AG20443 (cell line): Measurements from ENCODE around the gene NLRC3.
"Not testable (repeated sequence)": the region's sequence is repeated elsewhere in the genome, so short reads cannot be mapped to it uniquely, and the experiment has no call there.

Source experiments
- DNase-seq: peaks from one replicate; pipeline ENCODE4 v3.0.0; 2012; ENCODE audit warnings: low spot score, mixed read lengths

The NLRC3 gene

GRCh38 chr16:3546986-3547682 lies 30.1 kb downstream of the NLRC3 start:
- no peak for DNase-seq

DNA sequence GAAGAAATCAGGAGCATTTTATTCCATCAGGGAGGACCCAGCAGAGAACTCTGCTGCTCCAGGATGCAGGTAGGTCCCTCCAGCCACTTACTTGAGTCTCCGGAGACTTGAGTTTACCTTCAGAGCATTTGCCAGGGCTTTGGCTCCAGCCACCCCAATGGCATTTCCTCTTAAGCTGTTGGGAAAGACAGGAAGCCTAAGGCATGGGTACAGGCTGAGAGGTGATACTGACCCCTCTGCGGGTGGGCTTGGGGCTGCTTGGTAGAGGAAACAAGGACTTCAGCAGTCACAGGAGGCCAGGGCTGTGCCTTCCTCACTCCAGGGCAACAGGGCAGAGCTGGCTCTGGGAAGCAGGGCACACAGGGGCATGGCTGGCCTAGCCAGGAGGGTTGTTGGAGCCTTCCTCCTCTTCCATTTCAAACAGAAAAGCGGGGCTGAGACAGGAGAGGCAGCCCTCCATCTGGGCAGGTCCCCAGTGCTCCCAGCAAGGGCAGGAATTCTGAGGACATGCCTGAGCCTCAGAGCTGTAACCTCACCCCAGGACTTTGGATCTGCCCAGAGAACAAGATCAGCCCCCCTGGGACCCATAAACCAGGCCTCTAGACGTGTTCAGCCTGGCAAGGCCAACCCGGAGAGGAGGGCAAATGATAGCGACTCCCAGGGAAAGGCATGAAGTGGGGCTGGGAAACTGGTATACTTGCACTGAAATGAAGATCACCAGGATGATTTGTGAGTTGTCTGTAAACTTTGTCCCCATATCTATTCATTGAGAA lies 34.4 kb downstream of the NLRC3 start:
- no peak for DNase-seq

- no peak for DNase-seq
Observed at GRCh38 chr16:3541527-3542155, 35.6 kb downstream of the NLRC3 start.

- no peak for DNase-seq
Observed at GRCh38 chr16:3538222-3538621, 39.0 kb downstream of the NLRC3 start.

DNA sequence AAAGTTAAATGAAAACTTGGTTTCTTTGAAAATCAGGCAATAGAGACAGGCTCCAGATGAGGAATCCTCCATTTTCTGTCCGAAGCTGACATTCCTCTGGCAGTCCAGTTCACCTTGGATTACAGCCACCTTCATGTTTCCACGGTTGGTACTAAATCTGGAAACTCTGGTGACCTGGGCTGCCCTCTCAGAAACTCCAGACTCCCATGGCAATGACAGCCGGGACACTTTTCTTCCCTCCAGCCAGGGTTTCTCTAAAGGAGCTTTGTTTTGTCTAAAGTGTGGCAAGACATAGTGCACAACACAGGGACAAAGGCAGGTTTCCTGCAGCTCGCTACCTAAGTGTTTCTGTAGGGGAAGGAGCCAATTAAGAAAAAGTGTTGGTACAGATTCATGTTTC lies 40.4 kb downstream of the NLRC3 start:
- DNase-seq: peak; percentile 53

DNA sequence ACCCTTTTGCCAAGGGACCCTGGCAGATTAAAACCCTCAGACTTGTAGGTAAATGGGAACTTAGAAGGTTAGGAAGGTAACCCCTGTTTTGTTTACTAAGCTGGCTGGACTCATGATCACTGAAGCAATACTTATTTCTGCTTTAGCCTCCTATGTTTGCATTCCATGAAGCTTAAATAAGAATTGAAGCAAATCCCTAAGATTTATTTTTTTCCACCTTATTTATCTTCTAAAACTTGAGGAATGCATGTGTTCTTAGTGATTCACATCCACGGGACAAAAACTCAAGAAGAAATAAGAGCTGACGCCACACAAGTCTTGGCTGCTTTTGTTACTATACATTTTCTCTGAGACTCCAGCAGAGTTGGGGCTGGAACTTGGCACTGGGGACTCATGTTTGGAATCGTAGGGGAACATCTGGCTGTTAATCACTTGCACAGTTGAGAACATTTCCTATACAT lies 40.9 kb downstream of the NLRC3 start:
- peak; percentile 37 for DNase-seq

GRCh38 chr16:3534126-3534525 lies 43.1 kb downstream of the NLRC3 start:
- DNase-seq: no peak

- DNase-seq: no peak
Observed at GRCh38 chr16:3532741-3533140, 44.5 kb downstream of the NLRC3 start.

DNA sequence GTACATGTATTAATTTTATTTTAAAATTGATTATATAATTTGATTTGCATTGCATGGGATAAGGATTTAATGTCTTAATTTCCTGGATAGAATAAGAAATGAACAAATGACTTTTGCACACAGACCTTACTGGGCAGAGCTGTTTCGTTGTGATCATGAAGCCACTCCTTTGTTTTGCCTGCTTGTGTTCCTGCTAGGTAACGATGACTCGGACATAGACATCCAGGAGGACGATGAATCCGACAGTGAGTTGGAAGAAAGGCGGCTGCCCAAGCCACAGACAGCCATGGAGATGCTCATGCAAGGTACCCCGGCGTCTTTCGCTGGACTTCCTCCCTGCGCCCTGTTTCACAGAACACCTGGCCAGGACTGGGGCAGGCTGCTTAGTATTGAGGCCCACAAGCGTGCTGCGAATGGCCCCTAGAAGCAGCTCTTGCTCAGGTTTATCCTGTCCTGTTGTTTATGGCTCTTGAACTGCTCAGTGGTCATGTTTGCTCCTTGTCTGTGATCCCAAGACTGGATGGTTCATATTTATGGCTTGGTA lies 46.8 kb downstream of the NLRC3 start:
- DNase-seq: no peak

- DNase-seq: no peak
Observed at GRCh38 chr16:3529175-3529574, 48.0 kb downstream of the NLRC3 start.

- DNase-seq: no peak
Observed at GRCh38 chr16:3528406-3528805, 48.8 kb downstream of the NLRC3 start.

GRCh38 chr16:3527216-3527829 lies 49.9 kb downstream of the NLRC3 start:
- not testable (repeated sequence) for DNase-seq

- no peak for DNase-seq
Observed at GRCh38 chr16:3525951-3526350, 51.3 kb downstream of the NLRC3 start.

GRCh38 chr16:3523281-3523680 lies 53.9 kb downstream of the NLRC3 start:
- no peak for DNase-seq

GRCh38 chr16:3520841-3521240 lies 56.4 kb downstream of the NLRC3 start:
- DNase-seq: no peak

GRCh38 chr16:3520413-3520812 lies 56.8 kb downstream of the NLRC3 start:
- no peak for DNase-seq

DNA sequence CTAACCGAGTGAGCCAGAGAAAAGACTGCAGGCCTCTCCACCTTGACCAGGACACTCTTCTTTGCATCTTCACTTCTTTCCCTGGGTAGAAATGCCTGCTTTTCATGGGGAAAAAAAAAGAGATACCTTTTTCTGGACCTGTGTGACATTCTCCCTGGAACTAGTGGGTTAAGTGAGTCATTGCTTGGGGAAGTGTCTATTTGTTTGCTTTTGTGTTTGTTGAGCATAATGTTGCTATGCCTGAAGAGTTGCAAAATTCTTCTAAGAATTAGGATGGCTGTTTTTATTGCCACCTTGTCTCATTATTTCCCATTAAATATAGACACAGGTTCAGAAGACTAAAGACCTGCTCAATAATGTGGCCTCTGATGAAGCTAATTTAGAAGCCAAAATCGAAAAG lies 57.6 kb downstream of the NLRC3 start:
- no peak for DNase-seq

- DNase-seq: no peak
Observed at GRCh38 chr16:3518986-3519348, 58.2 kb downstream of the NLRC3 start.

DNA sequence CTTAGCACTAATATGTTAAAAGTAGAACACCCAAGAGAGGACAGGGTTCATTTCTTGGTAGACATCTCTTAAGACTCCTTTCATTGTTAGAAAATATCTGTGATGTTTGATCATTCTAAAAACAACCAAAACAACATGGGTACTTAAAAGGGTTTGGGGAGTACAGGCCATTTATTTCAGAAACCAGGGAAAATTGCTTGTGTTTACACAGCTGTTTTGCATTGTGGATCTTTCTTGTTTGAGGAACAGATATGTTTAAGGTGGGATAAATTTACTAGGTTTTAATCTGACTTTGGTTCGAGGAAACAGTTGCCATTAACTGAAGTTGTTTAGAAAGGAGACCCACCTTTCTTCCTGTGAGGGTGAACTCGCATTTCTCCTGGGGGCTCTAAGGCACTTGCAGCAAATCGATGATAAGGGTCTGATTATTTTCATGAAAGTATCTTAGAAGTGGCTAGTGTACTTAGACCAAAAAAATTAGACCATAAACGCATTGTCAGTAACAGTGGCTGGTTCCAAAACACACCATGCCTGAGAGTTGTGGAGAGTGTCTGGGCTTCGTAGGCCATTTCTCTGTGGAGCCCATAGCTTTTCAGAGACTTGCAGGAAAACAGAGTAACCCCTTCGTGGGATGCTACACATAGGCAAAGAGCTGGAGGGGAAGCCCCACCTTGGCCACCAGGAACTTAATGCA lies 58.8 kb downstream of the NLRC3 start:
- DNase-seq: no peak

- no peak for DNase-seq
Observed at GRCh38 chr16:3515897-3516296, 61.3 kb downstream of the NLRC3 start.

DNA sequence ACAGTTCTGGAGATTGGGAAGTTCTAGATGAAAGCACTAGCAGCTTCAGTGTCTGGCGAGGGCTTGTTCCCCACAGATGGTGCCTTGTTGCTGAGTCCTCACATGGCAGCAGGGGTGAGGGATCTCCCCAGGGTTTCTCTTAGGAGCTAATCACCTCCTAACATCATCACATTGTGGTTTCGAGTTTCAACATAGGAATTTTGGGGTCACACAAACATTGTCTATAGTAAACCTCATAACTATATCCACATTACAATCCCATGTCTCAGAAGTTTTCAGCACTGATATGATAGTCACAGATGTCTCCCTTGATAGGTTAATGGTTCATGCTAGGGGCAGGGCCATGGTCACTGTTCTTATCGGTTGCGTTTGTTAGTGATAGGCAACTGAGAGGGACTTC lies 62.6 kb downstream of the NLRC3 start:
- no peak for DNase-seq
